Measurements from ENCODE around the gene ZMYM4.

ZMYM4 gene

GRCh38 chr1:35285771-35286606 lies 17.5 kb downstream of the ZMYM4 start:
- H3K9me3 ChIP-seq (ENCODE audit: insufficient read depth, low read length), result peaks cover 19% of the 10 kb centered on the region; the same call in 1 of the 2 replicates
- no peak for DNase-seq (ENCODE audit: low read depth, low spot score)
- no peaks in the 10 kb centered on the region for H3K4me1 ChIP-seq (ENCODE audit: insufficient read depth, insufficient read length)
- TF ChIP-seq YY1 (IDR thresholded peaks at IDR 0.05; ENCODE audit: insufficient read depth, insufficient read length) (no peak), SUZ12 (IDR thresholded peaks at IDR 0.05; ENCODE audit: extremely low read depth, insufficient read depth, insufficient read length) (no peak), ZNF274 (IDR thresholded peaks at IDR 0.05; ENCODE audit: low read depth, low read length) (no peak)
- no peak overlapping the region for H3K9ac ChIP-seq (ENCODE audit: insufficient read length, low read depth)
- no peaks in the 10 kb centered on the region for H3K27me3 ChIP-seq (ENCODE audit: insufficient read depth, insufficient read length)
- no peak overlapping the region for H3K4me3 ChIP-seq (ENCODE audit: insufficient read length, low read depth)
- H3K36me3 ChIP-seq (ENCODE audit: insufficient read depth, insufficient read length, low read length), result peaks cover 7% of the 10 kb centered on the region

GRCh38 chr1:35287807-35288640 lies 19.5 kb downstream of the ZMYM4 start:
- Histone ChIP-seq H3K36me3 (ENCODE audit: insufficient read depth, insufficient read length, low read length) (peaks cover 14% of the 10 kb centered on the region), H3K9me3 (ENCODE audit: insufficient read depth, low read length) (0 out of 2 replicates have a peak, but pooled peaks cover 8% of the 10 kb centered on the region), H3K4me1 (ENCODE audit: insufficient read depth, insufficient read length) (no peaks in the 10 kb centered on the region), H3K27me3 (ENCODE audit: insufficient read depth, insufficient read length) (no peaks in the 10 kb centered on the region), H3K9ac (ENCODE audit: insufficient read length, low read depth) (no peak overlapping the region), H3K4me3 (ENCODE audit: insufficient read length, low read depth) (no peak overlapping the region)
- no peak for DNase-seq (ENCODE audit: low read depth, low spot score)
- no peak for TF ChIP-seq ZNF274 (IDR thresholded peaks at IDR 0.05; ENCODE audit: low read depth, low read length)
- TF ChIP-seq YY1 (IDR thresholded peaks at IDR 0.05; ENCODE audit: insufficient read depth, insufficient read length), result no peak
- TF ChIP-seq SUZ12 (IDR thresholded peaks at IDR 0.05; ENCODE audit: extremely low read depth, insufficient read depth, insufficient read length), result no peak

- Histone ChIP-seq H3K4me3 (ENCODE audit: insufficient read length, low read depth) (no peak overlapping the region), H3K27me3 (ENCODE audit: insufficient read depth, insufficient read length) (no peaks in the 10 kb centered on the region), H3K9ac (ENCODE audit: insufficient read length, low read depth) (no peak overlapping the region), H3K4me1 (ENCODE audit: insufficient read depth, insufficient read length) (no peaks in the 10 kb centered on the region), H3K36me3 (ENCODE audit: insufficient read depth, insufficient read length, low read length) (peaks cover 20% of the 10 kb centered on the region), H3K9me3 (ENCODE audit: insufficient read depth, low read length) (0 out of 2 replicates have a peak, but pooled peaks cover 8% of the 10 kb centered on the region)
- TF ChIP-seq YY1 (IDR thresholded peaks at IDR 0.05; ENCODE audit: insufficient read depth, insufficient read length) (no peak), SUZ12 (IDR thresholded peaks at IDR 0.05; ENCODE audit: extremely low read depth, insufficient read depth, insufficient read length) (no peak), ZNF274 (IDR thresholded peaks at IDR 0.05; ENCODE audit: low read depth, low read length) (no peak)
- DNase-seq (ENCODE audit: low read depth, low spot score), result no peak
These were observed 20.3 kb downstream of the ZMYM4 start for GRCh38 chr1:35288761-35289160.

GRCh38 chr1:35290452-35290851 lies 21.9 kb downstream of the ZMYM4 start:
- H3K4me1 ChIP-seq (ENCODE audit: insufficient read depth, insufficient read length), result no peaks in the 10 kb centered on the region
- H3K9me3 ChIP-seq (ENCODE audit: insufficient read depth, low read length), result no peaks in the 10 kb centered on the region
- no peak overlapping the region for H3K9ac ChIP-seq (ENCODE audit: insufficient read length, low read depth)
- no peak overlapping the region for H3K4me3 ChIP-seq (ENCODE audit: insufficient read length, low read depth)
- no peak for TF ChIP-seq ZNF274 (IDR thresholded peaks at IDR 0.05; ENCODE audit: low read depth, low read length)
- no peak for TF ChIP-seq YY1 (IDR thresholded peaks at IDR 0.05; ENCODE audit: insufficient read depth, insufficient read length)
- no peak for TF ChIP-seq SUZ12 (IDR thresholded peaks at IDR 0.05; ENCODE audit: extremely low read depth, insufficient read depth, insufficient read length)
- peaks cover 21% of the 10 kb centered on the region for H3K36me3 ChIP-seq (ENCODE audit: insufficient read depth, insufficient read length, low read length)
- no peak for DNase-seq (ENCODE audit: low read depth, low spot score)
- H3K27me3 ChIP-seq (ENCODE audit: insufficient read depth, insufficient read length), result no peaks in the 10 kb centered on the region

GRCh38 chr1:35294809-35295208 lies 26.3 kb downstream of the ZMYM4 start:
- Histone ChIP-seq H3K4me3 (ENCODE audit: insufficient read length, low read depth) (no peak overlapping the region), H3K9me3 (ENCODE audit: insufficient read depth, low read length) (no peaks in the 10 kb centered on the region), H3K27me3 (ENCODE audit: insufficient read depth, insufficient read length) (no peaks in the 10 kb centered on the region), H3K4me1 (ENCODE audit: insufficient read depth, insufficient read length) (no peaks in the 10 kb centered on the region), H3K36me3 (ENCODE audit: insufficient read depth, insufficient read length, low read length) (peaks cover 40% of the 10 kb centered on the region), H3K9ac (ENCODE audit: insufficient read length, low read depth) (no peak overlapping the region)
- no peak for DNase-seq (ENCODE audit: low read depth, low spot score)
- TF ChIP-seq SUZ12 (IDR thresholded peaks at IDR 0.05; ENCODE audit: extremely low read depth, insufficient read depth, insufficient read length) (no peak), ZNF274 (IDR thresholded peaks at IDR 0.05; ENCODE audit: low read depth, low read length) (no peak), YY1 (IDR thresholded peaks at IDR 0.05; ENCODE audit: insufficient read depth, insufficient read length) (no peak)

- no peaks in the 10 kb centered on the region for H3K9me3 ChIP-seq (ENCODE audit: insufficient read depth, low read length)
- H3K9ac ChIP-seq (ENCODE audit: insufficient read length, low read depth), result no peak overlapping the region
- peaks cover 30% of the 10 kb centered on the region for H3K36me3 ChIP-seq (ENCODE audit: insufficient read depth, insufficient read length, low read length)
- H3K4me1 ChIP-seq (ENCODE audit: insufficient read depth, insufficient read length), result no peaks in the 10 kb centered on the region
- H3K27me3 ChIP-seq (ENCODE audit: insufficient read depth, insufficient read length), result no peaks in the 10 kb centered on the region
- DNase-seq (ENCODE audit: low read depth, low spot score), result no peak
- H3K4me3 ChIP-seq (ENCODE audit: insufficient read length, low read depth), result no peak overlapping the region
- TF ChIP-seq SUZ12 (IDR thresholded peaks at IDR 0.05; ENCODE audit: extremely low read depth, insufficient read depth, insufficient read length) (no peak), ZNF274 (IDR thresholded peaks at IDR 0.05; ENCODE audit: low read depth, low read length) (no peak), YY1 (IDR thresholded peaks at IDR 0.05; ENCODE audit: insufficient read depth, insufficient read length) (no peak)
These were observed 29.4 kb downstream of the ZMYM4 start for GRCh38 chr1:35297886-35298285.

GRCh38 chr1:35298464-35298863 lies 30.0 kb downstream of the ZMYM4 start:
- H3K9ac ChIP-seq (ENCODE audit: insufficient read length, low read depth), result no peak overlapping the region

More at GRCh38 chr1:35298464-35298863, 30.0 kb downstream of the ZMYM4 start:
- H3K9me3 ChIP-seq (ENCODE audit: insufficient read depth, low read length), result no peaks in the 10 kb centered on the region
- H3K27me3 ChIP-seq (ENCODE audit: insufficient read depth, insufficient read length), result no peaks in the 10 kb centered on the region
- no peak for TF ChIP-seq SUZ12 (IDR thresholded peaks at IDR 0.05; ENCODE audit: extremely low read depth, insufficient read depth, insufficient read length)
- TF ChIP-seq YY1 (IDR thresholded peaks at IDR 0.05; ENCODE audit: insufficient read depth, insufficient read length), result no peak
- TF ChIP-seq ZNF274 (IDR thresholded peaks at IDR 0.05; ENCODE audit: low read depth, low read length), result no peak
- no peaks in the 10 kb centered on the region for H3K4me1 ChIP-seq (ENCODE audit: insufficient read depth, insufficient read length)
- no peak overlapping the region for H3K4me3 ChIP-seq (ENCODE audit: insufficient read length, low read depth)
- DNase-seq (ENCODE audit: low read depth, low spot score), result no peak
- H3K36me3 ChIP-seq (ENCODE audit: insufficient read depth, insufficient read length, low read length), result peaks cover 24% of the 10 kb centered on the region
